GM12878 (cell line): ENCODE measurements around the gene ATP2A1. TPM values are rescaled to one million over a fixed set of nuclear protein-coding genes. Genes with fewer than 3 reads are reported as not detected.

Experiments
- ATAC-seq: fragments of 200-7000 bp; cut with Tn5 transposase; 3 replicates; pipeline ENCODE4 v1.9.1; 2020; ENCODE audit warnings: mild to moderate bottlenecking, moderate library complexity
- BruUV-seq: library from RNA; stranded (reverse); fragments of 400-500 nt; replicated peaks from 2 replicates; lab custom pipeline; 2021; lab: Mats Ljungman, UMichigan
- CTCF ChIA-PET: fragments of 300-600 bp; sonication (Branson Sonifier 250); formaldehyde crosslinking; extraction: SDS; loops from one replicate; lab custom pipeline; 2021; ENCODE audit warnings: inconsistent platforms; lab: Yijun Ruan, JAX
- POLR2A ChIA-PET: fragments of 350-600 bp; formaldehyde crosslinking; extraction: SDS; loops from one replicate; lab custom pipeline; 2021; ENCODE audit warnings: inconsistent platforms; lab: Charles Lee
- RAD21 ChIA-PET: fragments of 300-600 bp; sonication (Branson Sonifier 250); formaldehyde crosslinking; loops from one replicate; lab custom pipeline; 2023; ENCODE audit warnings: antibody characterized with exemption; ENCODE audit not compliant: unreplicated experiment; lab: Charles Lee
- SMC1A ChIA-PET: fragments of 300-600 bp; sonication (Branson Sonifier 250); formaldehyde crosslinking; loops from one replicate; lab custom pipeline; 2023; ENCODE audit not compliant: unreplicated experiment, uncharacterized antibody; lab: Charles Lee
- DNase-seq: peaks from one replicate; pipeline ENCODE4 v3.0.0-alpha.2; 2011; ENCODE audit warnings: low read depth, low spot score
- FAIRE-seq: peaks from 3 replicates; lab custom pipeline; 2011; peaks lifted over from hg19 to GRCh38; lab: Jason Lieb, UNC
- H2AFZ ChIP-seq: 2 replicates; pipeline ENCODE4 v1.6.0; 2011; ENCODE audit warnings: low read depth, low read length, control low read depth; ENCODE audit not compliant: control insufficient read depth
- H3K27ac ChIP-seq: 2 replicates; pipeline ENCODE4 v1.5.1; 2011; ENCODE audit warnings: control low read depth; ENCODE audit not compliant: control insufficient read depth, insufficient read depth
- H3K27me3 ChIP-seq, 2 experiments: replicated peaks in 1 of 2; 2 replicates each; pipeline versions ENCODE4 v1.6.0 to v1.6.1; 2011; ENCODE audit warnings: low read length in 1 of 2; ENCODE audit not compliant: control insufficient read depth in 2 of 2, insufficient read depth in 2 of 2
- H3K36me3 ChIP-seq, 2 experiments: 2 replicates each; pipeline ENCODE4 v1.5.1; 2011; ENCODE audit warnings: low read length in 1 of 2; ENCODE audit not compliant: control insufficient read depth in 2 of 2, insufficient read depth in 2 of 2
- H3K4me1 ChIP-seq: 2 replicates; pipeline ENCODE4 v1.6.1; 2011; ENCODE audit warnings: mild to moderate bottlenecking, low read length, moderate library complexity, mixed read lengths; ENCODE audit not compliant: control insufficient read depth, insufficient read depth
- H3K4me2 ChIP-seq: 2 replicates; pipeline ENCODE4 v1.6.0; 2011; ENCODE audit warnings: control low read depth; ENCODE audit not compliant: control insufficient read depth, insufficient read depth
- H3K4me3 ChIP-seq: fragments of 200-600 bp; sonication (generic); 2 replicates; pipeline ENCODE4 v1.5.1; 2016
- H3K79me2 ChIP-seq: 2 replicates; pipeline ENCODE4 v1.6.0; 2011; ENCODE audit warnings: low read length; ENCODE audit not compliant: control insufficient read depth, insufficient read depth
- H3K9ac ChIP-seq: 2 replicates; pipeline ENCODE4 v1.8.0; 2011; ENCODE audit warnings: low read length, control low read depth, mixed read lengths; ENCODE audit not compliant: control insufficient read depth, insufficient read depth
- H3K9me3 ChIP-seq: replicated peaks from 3 replicates; pipeline ENCODE4 v1.5.1; 2011; ENCODE audit warnings: mild to moderate bottlenecking, low read length; ENCODE audit not compliant: control insufficient read depth, insufficient read depth
- H4K20me1 ChIP-seq: 2 replicates; pipeline ENCODE4 v1.6.0; 2011; ENCODE audit not compliant: control insufficient read depth, insufficient read depth
- CBFB ChIP-seq: IDR thresholded peaks from 2 replicates; pipeline ENCODE4 v1.6.1; 2016; ENCODE audit warnings: antibody characterized with exemption, low read depth
- EZH2 ChIP-seq: IDR thresholded peaks from 2 replicates; pipeline ENCODE4 v1.6.1; 2012; ENCODE audit warnings: low read depth, mild to moderate bottlenecking, control low read depth, inconsistent platforms, low read length, borderline replicate concordance; ENCODE audit not compliant: control insufficient read depth
- GABPA ChIP-seq: IDR thresholded peaks from 2 replicates; pipeline ENCODE4 v1.6.1; 2014; ENCODE audit warnings: antibody characterized with exemption, low read depth, mild to moderate bottlenecking, inconsistent platforms
- NR2C1 ChIP-seq: fragments of 450-650 bp; IDR thresholded peaks from 2 replicates; pipeline ENCODE4 v1.6.1; 2017; ENCODE audit warnings: antibody characterized with exemption, mild to moderate bottlenecking, moderate library complexity
- PBX3 ChIP-seq: IDR thresholded peaks from 2 replicates; pipeline ENCODE4 v1.6.1; 2011; ENCODE audit warnings: mild to moderate bottlenecking, low read depth, low read length, moderate library complexity; ENCODE audit not compliant: insufficient replicate concordance
- POLR2A ChIP-seq: IDR thresholded peaks from 2 replicates; pipeline ENCODE4 v1.6.1; 2011; ENCODE audit warnings: low read depth, mild to moderate bottlenecking, low read length
- SMAD5 ChIP-seq: IDR thresholded peaks from 2 replicates; pipeline ENCODE4 v1.6.1; 2016; ENCODE audit warnings: antibody characterized with exemption, low read depth
- TBL1XR1 ChIP-seq: IDR thresholded peaks from 2 replicates; pipeline ENCODE4 v1.6.1; 2012; ENCODE audit warnings: low read depth, low read length, improper control_type of control experiment
- ZBTB11 ChIP-seq: fragments of 450-650 bp; formaldehyde crosslinking; IDR thresholded peaks from 2 replicates; pipeline ENCODE4 v1.5.0; 2022; ENCODE audit warnings: mild to moderate bottlenecking, missing genetic modification characterization
- ZBTB40 ChIP-seq: fragments of 450-650 bp; IDR thresholded peaks from 2 replicates; pipeline ENCODE4 v1.6.1; 2016; ENCODE audit warnings: mild to moderate bottlenecking, moderate library complexity, borderline replicate concordance
- ZNF687 ChIP-seq: fragments of 450-650 bp; IDR thresholded peaks from 2 replicates; pipeline ENCODE4 v1.6.1; 2017; ENCODE audit warnings: mild to moderate bottlenecking, moderate library complexity
- WGBS: methylation state at CpG from one replicate; pipeline ENCODE4 v1.1.6; 2016; ENCODE audit warnings: low lambda C conversion rate; ENCODE audit not compliant: insufficient replicate concordance, insufficient coverage; ENCODE audit errors: missing lambda C conversion rate; 5-methylcytosine and 5-hydroxymethylcytosine counted together
- in situ Hi-C: fragments of 300-500 bp; cut with MboI; formaldehyde crosslinking; loops from 9 replicates; pipeline ENCODE4 v1.14.3; 2018; ENCODE audit warnings: mixed read lengths
- intact Hi-C: fragments of 100-400 bp; cut with micrococcal nuclease; formaldehyde crosslinking; loops from one replicate; pipeline ENCODE4 v1.14.2; 2022; ENCODE audit not compliant: unreplicated experiment
- polyA plus RNA-seq, 11 experiments: library from polyadenylated mRNA; depleted of rRNA in 4 of 11; unstranded in 6 of 11; stranded (reverse) in 5 of 11; fragments of >200 nt; fragmentation: Nextera tagmentation in 4 of 11; fragmentation: Illumina TruSeq in 1 of 11; extraction: Ambion mirVana in 4 of 11; extraction: Trizol in 1 of 11; gene quantifications; 1 replicate in 1 of 11; 2 replicates in 10 of 11; pipeline versions ENCODE4 v1.2.1 to v1.2.3, GENCODE V29; 2011 to 2016; ENCODE audit warnings: inconsistent platforms in 2 of 11, missing spikeins in 2 of 11, low read depth in 1 of 11
- total RNA-seq, 4 experiments: library from RNA; depleted of rRNA in 3 of 4; stranded (reverse); fragments of >200 nt in 3 of 4; fragmentation: Illumina TruSeq in 1 of 4; extraction: Trizol in 1 of 4; gene quantifications; 2 replicates each; pipeline versions ENCODE4 v1.2.1 to v1.2.3, GENCODE V29; 2013 to 2021

ATP2A1 gene
- total and polyA plus RNA-seq, 10 of the 15 experiments (the other 5 are each of a cell fraction or from before 2014, with no cell fraction given) = 0.13 to 1.7 (median 0.88) TPM

GRCh38 chr16:28893291-28893690, 15.0 kb downstream of the ATP2A1 start:
- H3K27me3 ChIP-seq = no peaks in the 10 kb centered on the region
- no peak for ATAC-seq
- H3K9me3 ChIP-seq = no peaks in the 10 kb centered on the region
- H3K4me3 ChIP-seq = no peak overlapping the region
- BruUV-seq = no TSS peak
- H3K4me1 ChIP-seq = no peaks in the 10 kb centered on the region; the same call in 1 of the 2 replicates
- no peak overlapping the region for H3K4me2 ChIP-seq
- 100% methylated on average over 2 of the region's 4 CpGs for WGBS
- no peak overlapping the region for H3K27ac ChIP-seq
- intact Hi-C loops (no loop called here), in situ Hi-C loops (no loop called here)
- ChIA-PET CTCF (no interaction called here), SMC1A (no interaction called here), RAD21 (no interaction called here), POLR2A (interaction anchor here (0.7 kb wide), 1 partner anchor 38 kb away, joined by 4 read pairs; no protein-coding TSS in a partner anchor)
- no peaks in the 10 kb centered on the region for H4K20me1 ChIP-seq
- H3K79me2 ChIP-seq = no peaks in the 10 kb centered on the region
- H2AFZ ChIP-seq = no peak overlapping the region
- FAIRE-seq = no peak
- H3K36me3 ChIP-seq = no peaks in the 10 kb centered on the region
- TF ChIP-seq NR2C1 (no peak), TBL1XR1 (no peak), EZH2 (no peak), POLR2A (no peak), GABPA (no peak), ZBTB40 (no peak), ZBTB11 (CRISPR knock-in tag) (no peak), CBFB (no peak), SMAD5 (no peak), PBX3 (no peak), ZNF687 (no peak)
- no peak for DNase-seq
- no peak overlapping the region for H3K9ac ChIP-seq
